ENCODE data around the gene ACOX3. TPM values are rescaled to one million over a fixed set of nuclear protein-coding genes. Genes with fewer than 3 reads are reported as not detected.

ACOX3 gene
- 30.8 and 43.3 TPM in 2 replicates for total RNA-seq

DNA sequence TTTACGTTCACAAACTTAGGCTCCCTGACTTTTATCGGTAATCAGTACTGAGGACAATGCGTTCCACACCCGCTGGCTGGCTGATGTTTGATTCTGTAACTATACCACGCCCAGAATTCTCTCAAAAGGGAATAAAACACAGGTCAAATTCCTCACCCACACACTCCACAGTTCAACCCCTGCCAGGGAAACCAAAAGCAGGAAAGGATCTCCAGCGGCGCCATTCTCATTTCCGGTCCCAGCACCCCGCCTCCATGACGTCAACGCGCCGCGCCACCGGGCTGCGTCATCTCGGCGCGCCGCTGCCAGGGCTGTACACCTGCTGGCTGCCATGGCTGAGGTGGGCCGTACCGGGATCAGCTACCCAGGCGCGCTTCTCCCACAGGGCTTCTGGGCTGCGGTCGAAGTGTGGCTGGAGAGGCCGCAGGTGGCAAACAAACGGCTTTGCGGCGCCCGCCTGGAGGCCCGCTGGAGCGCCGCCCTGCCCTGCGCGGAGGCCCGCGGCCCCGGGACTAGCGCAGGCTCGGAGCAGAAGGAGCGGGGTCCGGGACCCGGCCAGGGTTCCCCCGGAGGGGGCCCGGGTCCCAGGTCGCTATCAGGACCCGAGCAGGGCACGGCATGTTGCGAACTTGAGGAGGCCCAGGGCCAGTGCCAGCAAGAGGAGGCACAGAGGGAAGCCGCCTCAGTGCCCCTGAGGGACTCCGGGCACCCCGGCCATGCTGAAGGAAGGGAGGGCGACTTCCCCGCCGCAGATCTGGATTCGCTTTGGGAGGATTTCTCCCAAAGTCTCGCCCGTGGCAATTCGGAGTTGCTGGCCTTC lies at the start of gene ACOX3, which contains the start of gene TRMT44:
Gene ACOX3 (minus strand): TSS at position 232 of the 820 bp plus-strand sequence. CDS start 24,202 bp downstream, outside the sequence.
Gene TRMT44 (plus strand): TSS at position 286 of the 820 bp plus-strand sequence. CDS start 46 bp downstream, at position 332.

Other genes starting within 250 kb of the ACOX3 start
- gene SH3TC1, start 241.4 kb downstream of the ACOX3 start, total RNA-seq: 0.33 and 1.0 TPM in 2 replicates
- gene HTRA3, start 171.0 kb downstream of the ACOX3 start, total RNA-seq: 7.7 and 22.8 TPM in 2 replicates
- 17.5 and 19.4 TPM in 2 replicates for gene TRMT44, start 54 bp upstream of the ACOX3 start, total RNA-seq
- 0.33 TPM in 1 of 2 replicates, not detected in the other for gene GPR78, start 139.7 kb upstream of the ACOX3 start, total RNA-seq
- gene CPZ, start 152.0 kb upstream of the ACOX3 start, total RNA-seq: 0.58 and 5.5 TPM in 2 replicates

Data from smooth muscle cell of trachea (primary cell).